NCI-H460 (cell line): ENCODE data around the gene TTYH2. TPM values are rescaled to one million over a fixed set of nuclear protein-coding genes. Genes with fewer than 3 reads are reported as not detected.

ENCODE experiments used
- total RNA-seq: library from RNA; depleted of rRNA; stranded (reverse); fragments of >200 nt; shearing (Covaris generic); gene quantifications from 2 replicates; pipeline ENCODE4 v1.2.3, GENCODE V29; 2014; rRNA removed

TTYH2 gene
- total RNA-seq, 1 experiment from 2014 or later: 2.1 TPM

Other genes with a start within 250 kb of the TTYH2 start
- 5,344 and 5,400 TPM in 2 replicates for gene RPL38, start 9.9 kb upstream of the TTYH2 start, total RNA-seq
- not detected in 2 replicates for gene DNAI2, start 60.7 kb downstream of the TTYH2 start, total RNA-seq
- gene KIF19, start 112.7 kb downstream of the TTYH2 start, total RNA-seq: not detected in 2 replicates
- not detected in 2 replicates for gene BTBD17, start 148.3 kb downstream of the TTYH2 start, total RNA-seq
- not detected in 2 replicates for gene GPR142, start 153.9 kb downstream of the TTYH2 start, total RNA-seq
- gene GPRC5C, start 218.5 kb downstream of the TTYH2 start, total RNA-seq: 9.0 and 10.4 TPM in 2 replicates